ENCODE measurements around the gene EP400. TPM values are rescaled to one million over a fixed set of nuclear protein-coding genes. Genes with fewer than 3 reads are reported as not detected.
"Not testable (repeated sequence)": the region's sequence is repeated elsewhere in the genome, so short reads cannot be mapped to it uniquely, and the experiment has no call there.

Gene EP400
- polyA plus RNA-seq, 1 donor from 2014 or later = 11.1 TPM

GRCh38 chr12:132100306-132101065 lies 150.7 kb downstream of the EP400 start:
- Mint-ChIP-seq H3K9me3 (no peaks in the 10 kb centered on the region), H3K4me3 (no peak overlapping the region), H3K27me3 (no peaks in the 10 kb centered on the region), H3K36me3 (peaks cover 12% of the 10 kb centered on the region), H3K4me1 (peaks cover 2 to 9% (median 6%) of the 10 kb centered on the region in 3 donors), H3K27ac (no peak overlapping the region)

GRCh38 chr12:132102297-132102696 lies 152.6 kb downstream of the EP400 start:
- H3K27me3 Mint-ChIP-seq = no peaks in the 10 kb centered on the region
- H3K27ac Mint-ChIP-seq = no peak overlapping the region
- no peak overlapping the region for H3K4me3 Mint-ChIP-seq
- no peaks in the 10 kb centered on the region for H3K9me3 Mint-ChIP-seq
- H3K4me1 Mint-ChIP-seq = peaks cover under 1 to 2% (median 1%) of the 10 kb centered on the region in 3 donors
- peaks cover 3% of the 10 kb centered on the region for H3K36me3 Mint-ChIP-seq

- not testable (repeated sequence) for H3K27me3 Mint-ChIP-seq, H3K9me3 Mint-ChIP-seq, H3K4me1 Mint-ChIP-seq, H3K4me3 Mint-ChIP-seq, H3K36me3 Mint-ChIP-seq, H3K27ac Mint-ChIP-seq
Measured at GRCh38 chr12:132103072-132103471, 153.3 kb downstream of the EP400 start.

DNA sequence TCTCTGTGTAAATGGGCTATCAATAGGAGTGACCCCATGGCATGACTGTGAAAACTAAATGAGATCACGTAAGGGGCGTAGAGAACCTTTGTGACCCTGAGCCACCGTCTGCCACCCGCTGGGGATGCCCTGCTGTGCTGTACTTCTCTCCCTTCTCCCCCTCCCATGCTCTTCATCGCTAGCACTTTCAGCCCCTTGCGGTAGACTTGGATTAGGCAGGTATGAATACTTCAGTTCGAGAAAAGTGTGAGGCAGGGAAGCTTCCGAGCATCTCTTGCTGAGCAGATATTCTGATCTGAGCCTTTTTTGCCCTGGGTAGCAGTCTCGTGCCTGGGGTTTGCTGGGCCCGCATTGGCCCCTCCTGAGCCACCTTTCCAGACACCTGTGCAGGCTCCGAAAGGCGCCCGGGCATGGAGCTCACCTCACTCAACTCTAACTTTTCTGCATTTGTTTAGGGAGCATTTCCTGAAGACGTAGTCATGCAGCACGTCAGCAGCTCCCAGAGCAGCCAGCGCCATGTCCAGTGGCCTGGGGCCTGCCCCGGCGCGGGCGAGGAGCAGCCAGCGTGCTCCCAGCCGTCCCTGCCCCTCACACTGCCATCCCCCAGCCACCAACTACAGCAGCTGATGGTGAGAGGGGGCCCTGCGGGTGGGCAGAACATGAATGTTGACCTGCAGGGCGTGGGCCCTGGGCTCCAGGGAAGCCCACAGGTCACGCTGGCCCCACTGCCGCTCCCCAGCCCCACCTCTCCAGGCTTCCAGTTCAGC lies 154.0 kb downstream of the EP400 start:
- H3K9me3 Mint-ChIP-seq = no peaks in the 10 kb centered on the region
- H3K4me3 Mint-ChIP-seq = no peak overlapping the region
- no peaks in the 10 kb centered on the region for H3K27me3 Mint-ChIP-seq
- H3K27ac Mint-ChIP-seq = no peak overlapping the region
- H3K36me3 Mint-ChIP-seq = no peaks in the 10 kb centered on the region
- peaks cover 0 to 2% (median 2%) of the 10 kb centered on the region in 3 donors for H3K4me1 Mint-ChIP-seq

DNA sequence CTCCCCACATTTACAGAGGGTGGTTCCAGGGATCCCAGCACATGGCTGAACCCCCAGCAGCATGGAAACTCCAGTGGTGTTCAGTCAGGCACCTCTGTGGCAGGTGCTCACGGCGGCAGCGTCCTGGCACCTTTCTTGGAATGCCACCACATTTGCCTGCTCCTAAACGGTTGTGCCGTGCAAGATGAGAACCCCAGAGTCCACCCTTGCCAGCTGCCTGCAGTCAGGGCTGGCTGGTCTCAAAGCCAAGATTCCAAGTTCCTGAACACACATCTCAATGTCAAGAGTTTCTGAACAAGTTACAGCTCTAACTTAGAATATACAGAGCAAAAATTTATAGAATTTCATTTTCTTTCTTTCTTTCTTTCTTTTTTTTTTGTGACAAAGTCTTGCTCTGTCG lies 155.7 kb downstream of the EP400 start:
- H3K27ac Mint-ChIP-seq = no peak overlapping the region
- no peaks in the 10 kb centered on the region for H3K36me3 Mint-ChIP-seq
- peaks cover 0 to 6% (median 3%) of the 10 kb centered on the region in 3 donors for H3K4me1 Mint-ChIP-seq
- no peak overlapping the region for H3K4me3 Mint-ChIP-seq
- no peaks in the 10 kb centered on the region for H3K9me3 Mint-ChIP-seq
- no peaks in the 10 kb centered on the region for H3K27me3 Mint-ChIP-seq

- H3K4me1 Mint-ChIP-seq = peaks cover 0 to 6% (median 3%) of the 10 kb centered on the region in 3 donors
- H3K36me3 Mint-ChIP-seq = no peaks in the 10 kb centered on the region
- no peak overlapping the region for H3K27ac Mint-ChIP-seq
- H3K27me3 Mint-ChIP-seq = no peaks in the 10 kb centered on the region
- no peak overlapping the region for H3K4me3 Mint-ChIP-seq
- no peaks in the 10 kb centered on the region for H3K9me3 Mint-ChIP-seq
Measured at GRCh38 chr12:132106921-132107320, 157.2 kb downstream of the EP400 start.

DNA sequence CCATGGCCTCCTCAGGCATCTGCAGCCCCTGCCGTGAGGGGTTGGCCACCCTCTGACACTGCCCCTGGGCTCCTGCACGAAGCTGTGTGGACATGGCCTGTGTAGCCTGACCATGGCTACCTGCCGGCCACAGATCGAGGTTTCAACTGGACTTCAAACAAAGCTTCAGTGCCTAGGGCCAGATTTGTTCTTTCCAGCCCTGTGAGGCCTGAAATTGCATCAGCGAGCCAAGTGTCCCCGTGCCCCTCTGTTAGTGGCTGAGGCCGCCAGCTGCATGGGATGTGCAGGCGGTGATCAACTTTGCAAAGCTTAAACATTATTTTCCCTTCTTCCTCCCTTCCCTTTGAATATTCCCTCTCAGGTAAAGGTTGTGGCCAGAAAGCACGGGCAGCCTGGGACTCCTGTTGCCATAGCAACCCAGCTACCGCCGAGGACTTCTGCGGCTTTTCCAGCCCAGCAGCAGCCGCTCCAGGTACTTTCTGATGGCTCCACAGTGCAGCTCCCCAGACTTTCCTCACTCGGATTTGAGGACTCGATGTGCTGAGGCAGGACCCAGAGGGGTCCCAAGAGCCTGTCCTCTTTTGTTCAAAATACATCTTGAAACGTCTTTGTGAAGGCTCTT lies 158.6 kb downstream of the EP400 start:
- Mint-ChIP-seq H3K4me3 (no peak overlapping the region), H3K9me3 (no peaks in the 10 kb centered on the region), H3K4me1 (peaks cover 0 to 6% (median 3%) of the 10 kb centered on the region in 3 donors), H3K27me3 (no peaks in the 10 kb centered on the region), H3K36me3 (no peaks in the 10 kb centered on the region), H3K27ac (no peak overlapping the region)

- Mint-ChIP-seq H3K36me3 (no peaks in the 10 kb centered on the region), H3K4me1 (peaks cover 0 to 6% (median 3%) of the 10 kb centered on the region in 3 donors), H3K9me3 (no peaks in the 10 kb centered on the region), H3K4me3 (no peak overlapping the region), H3K27me3 (no peaks in the 10 kb centered on the region), H3K27ac (no peak overlapping the region)
Measured at GRCh38 chr12:132109741-132110140, 160.0 kb downstream of the EP400 start.

GRCh38 chr12:132110677-132111076 lies 160.9 kb downstream of the EP400 start:
- Mint-ChIP-seq H3K36me3 (no peaks in the 10 kb centered on the region), H3K9me3 (no peaks in the 10 kb centered on the region)

DNA sequence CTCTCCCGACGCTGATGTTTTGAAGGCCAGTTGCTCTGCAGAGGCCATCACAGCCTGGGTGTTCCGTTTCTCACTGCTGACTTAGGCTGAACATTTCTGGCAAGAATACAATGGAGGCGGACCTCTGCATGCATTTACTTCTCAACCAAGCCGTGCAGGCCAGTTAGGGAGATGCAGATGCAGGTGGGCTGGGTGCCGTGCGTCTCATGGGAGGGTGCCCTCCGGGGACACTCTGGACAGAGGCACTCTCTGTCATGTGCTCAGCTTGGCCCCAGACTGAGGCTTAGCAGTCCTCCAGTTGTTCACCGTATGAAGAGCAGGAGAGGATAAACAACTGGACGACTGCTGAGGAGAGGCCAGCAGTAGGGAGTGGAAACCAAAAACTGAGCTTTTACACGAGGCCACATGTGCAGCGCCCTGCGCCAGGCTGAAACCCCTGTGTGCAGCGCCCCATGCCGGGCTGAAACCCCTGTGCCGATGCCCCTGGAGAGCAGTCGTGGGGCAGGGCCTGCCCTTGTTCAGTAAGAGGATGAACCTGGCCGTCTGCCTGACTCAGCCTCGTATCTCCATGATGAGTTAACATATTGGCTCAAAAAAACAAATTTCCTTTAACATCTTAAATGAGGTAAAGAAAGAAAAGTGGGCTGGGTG lies 162.0 kb downstream of the EP400 start:
- no peak overlapping the region for H3K27ac Mint-ChIP-seq
- no peaks in the 10 kb centered on the region for H3K36me3 Mint-ChIP-seq
- H3K9me3 Mint-ChIP-seq = no peaks in the 10 kb centered on the region
- H3K27me3 Mint-ChIP-seq = no peaks in the 10 kb centered on the region
- H3K4me1 Mint-ChIP-seq = peaks cover 0 to 4% (median 1%) of the 10 kb centered on the region in 3 donors
- no peak overlapping the region for H3K4me3 Mint-ChIP-seq

More at GRCh38 chr12:132110677-132111076, 160.9 kb downstream of the EP400 start:
- H3K4me1 Mint-ChIP-seq = peaks cover 0 to 4% (median 1%) of the 10 kb centered on the region in 3 donors
- H3K4me3 Mint-ChIP-seq = no peak overlapping the region
- no peaks in the 10 kb centered on the region for H3K27me3 Mint-ChIP-seq
- H3K27ac Mint-ChIP-seq = no peak overlapping the region

DNA sequence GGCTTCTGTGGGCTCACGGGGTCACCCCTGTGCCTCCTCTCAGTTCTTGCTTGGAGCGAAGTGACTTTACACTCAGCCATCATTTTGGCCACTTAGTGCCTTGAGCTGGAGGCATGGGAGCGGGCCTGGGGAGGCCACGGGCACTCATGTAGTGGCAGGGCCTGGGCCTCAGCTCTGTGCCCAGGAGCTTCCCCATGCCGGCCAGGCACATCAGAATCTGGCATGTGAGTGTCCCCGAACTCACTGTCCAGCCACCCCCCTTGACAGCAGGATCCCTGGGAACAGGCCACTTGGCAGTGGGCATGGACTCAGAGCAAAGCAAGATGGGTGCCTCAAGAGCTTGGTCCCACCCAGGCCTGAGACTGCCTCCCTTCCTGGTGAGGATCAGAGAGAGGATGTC lies 164.9 kb downstream of the EP400 start:
- peaks cover 0 to 4% (median 0%) of the 10 kb centered on the region in 3 donors for H3K4me1 Mint-ChIP-seq
- H3K9me3 Mint-ChIP-seq = no peaks in the 10 kb centered on the region
- H3K36me3 Mint-ChIP-seq = no peaks in the 10 kb centered on the region
- no peaks in the 10 kb centered on the region for H3K27me3 Mint-ChIP-seq
- H3K4me3 Mint-ChIP-seq = no peak overlapping the region
- no peak overlapping the region for H3K27ac Mint-ChIP-seq

- Mint-ChIP-seq H3K36me3 (no peaks in the 10 kb centered on the region), H3K4me1 (no peaks in the 10 kb centered on the region), H3K27ac (no peak overlapping the region), H3K9me3 (no peaks in the 10 kb centered on the region), H3K4me3 (no peak overlapping the region), H3K27me3 (no peaks in the 10 kb centered on the region)
Measured at GRCh38 chr12:132115500-132115899, 165.8 kb downstream of the EP400 start.

- H3K9me3 Mint-ChIP-seq = no peaks in the 10 kb centered on the region
- no peak overlapping the region for H3K4me3 Mint-ChIP-seq
- H3K4me1 Mint-ChIP-seq = no peaks in the 10 kb centered on the region
- H3K36me3 Mint-ChIP-seq = no peaks in the 10 kb centered on the region
- H3K27me3 Mint-ChIP-seq = no peaks in the 10 kb centered on the region
- no peak overlapping the region for H3K27ac Mint-ChIP-seq
Measured at GRCh38 chr12:132116709-132117557, 167.2 kb downstream of the EP400 start.

- H3K4me3 Mint-ChIP-seq = no peak overlapping the region
- no peaks in the 10 kb centered on the region for H3K4me1 Mint-ChIP-seq
- H3K36me3 Mint-ChIP-seq = no peaks in the 10 kb centered on the region
- H3K9me3 Mint-ChIP-seq = no peaks in the 10 kb centered on the region
- H3K27ac Mint-ChIP-seq = no peak overlapping the region
- H3K27me3 Mint-ChIP-seq = no peaks in the 10 kb centered on the region
Measured at GRCh38 chr12:132117558-132117875, 167.8 kb downstream of the EP400 start.
